Measurements from ENCODE around the gene RAB11A. TPM values are rescaled to one million over a fixed set of nuclear protein-coding genes. Genes with fewer than 3 reads are reported as not detected.
A peak's percentile ranks its signal among the peaks of the same experiment; 100 is the strongest.

Gene RAB11A
- total and polyA plus RNA-seq, 9 of the 15 experiments (the other 6 are each of a cell fraction or from before 2014, with no cell fraction given), result 129 to 369 (median 245) TPM

DNA sequence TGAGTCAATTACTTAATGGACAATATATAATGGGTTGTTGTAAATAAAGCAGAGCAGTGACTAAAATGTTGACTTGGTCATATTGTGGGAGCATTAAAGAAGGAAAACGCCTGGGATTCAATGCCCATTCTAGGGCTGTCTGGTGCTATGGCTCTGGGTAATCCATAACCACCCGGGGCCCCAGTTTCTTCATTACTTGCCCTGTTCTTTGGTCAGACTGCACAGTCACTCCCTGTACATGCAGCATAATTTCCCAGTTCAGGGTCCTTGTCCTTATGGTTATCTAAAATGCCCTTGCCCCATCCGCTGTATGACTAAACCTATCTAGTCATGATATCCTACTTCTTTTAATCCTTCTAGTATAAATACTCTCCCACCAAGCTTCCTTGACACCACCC, 49.7 kb upstream of the RAB11A start:
- Histone ChIP-seq H3K9me3 (replicated peaks; ENCODE audit: control insufficient read depth, insufficient read depth, low read depth, low read length) (no peaks in the 10 kb centered on the region), H3K4me2 (ENCODE audit: insufficient read depth, low read length) (peak overlapping the region; percentile 68), H3K79me2 (ENCODE audit: control insufficient read depth, insufficient read depth, low read length) (no peaks in the 10 kb centered on the region), H3K27ac (ENCODE audit: extremely low read depth, low read depth, low read length) (peak overlapping the region; percentile 83), H4K20me1 (replicated peaks; ENCODE audit: control insufficient read depth, insufficient read depth, low read length) (no peaks in the 10 kb centered on the region), H3K9ac (ENCODE audit: insufficient read depth in 1 of 2, low read depth in 2 of 2, low read length in 2 of 2) (peak overlapping the region in 1 of 2 experiments; percentile 70; a peak in 2 of 4 replicates), H3K27me3 (ENCODE audit: control insufficient read depth in 2 of 2, insufficient read depth in 2 of 2, low read length in 2 of 2) (no peaks in the 10 kb centered on the region), H2AFZ (ENCODE audit: low read depth, low read length) (peak overlapping the region; percentile 91), H3K4me3 (no peak overlapping the region), H3K9me1 (ENCODE audit: control insufficient read depth, insufficient read depth, low read length) (no peaks in the 10 kb centered on the region), H3K36me3 (ENCODE audit: control insufficient read depth, insufficient read depth, low read length) (no peaks in the 10 kb centered on the region), H3K4me1 (replicated peaks in 1 of 2; ENCODE audit: control insufficient read depth in 2 of 2, insufficient read depth in 2 of 2, low read length in 2 of 2) (peaks cover 17 to 36% of the 10 kb centered on the region in 2 experiments)
- WGBS (ENCODE audit: insufficient coverage, low coverage, missing lambda C conversion rate), result 0% methylated on average over 3 of the region's 3 CpGs
- in situ Hi-C loops (cut with MboI), result no loop called here
- intact Hi-C loops (cut with micrococcal nuclease), result loop anchor here (1.0 to 5.0 kb wide), 2 partner anchors 14 to 77 kb away; no protein-coding TSS in a partner anchor
- DNase-seq (ENCODE audit: extremely low read depth in 1 of 4, low spot score in 3 of 4) (peak; percentile 57 to 87 (median 70)), ATAC-seq (peak; percentile 91), FAIRE-seq (peak; percentile 92)
- BruUV-seq (replicated peaks), result no TSS peak
- POLR2A ChIA-PET, result interaction anchor here (1.4 to 1.9 kb wide), 3 partner anchors 11 to 15 kb away, joined by 3 to 6 read pairs (median 5); no protein-coding TSS in a partner anchor
- CTCF ChIA-PET (ENCODE audit: low intra/inter-chr PET ratio), result no interaction called here
- TF ChIP-seq SMARCB1 (IDR thresholded peaks at IDR 0.05; ENCODE audit: insufficient read length, low read depth) (peak; percentile 63), NELFE (IDR thresholded peaks at IDR 0.05; ENCODE audit: insufficient read depth, insufficient read length) (no peak), NCOA4 (IDR thresholded peaks at IDR 0.05; ENCODE audit: partially characterized antibody) (no peak), CREM (IDR thresholded peaks at IDR 0.05; ENCODE audit: low read depth) (peak; percentile 55), ZNF347 (CRISPR knock-in tag; IDR thresholded peaks at IDR 0.05; ENCODE audit: low read depth) (no peak), NFE2 (IDR thresholded peaks at IDR 0.05; ENCODE audit: low read depth) (peak; percentile 95), SNIP1 (IDR thresholded peaks at IDR 0.05; ENCODE audit: low read depth) (no peak), GATA2 (CRISPR knock-in tag; IDR thresholded peaks at IDR 0.05) (no peak), HDAC1 (IDR thresholded peaks at IDR 0.05) (peak in 1 of 2 experiments; percentile 57; a peak in 1 of 4 replicates), ELF2 (CRISPR knock-in tag; IDR thresholded peaks at IDR 0.05) (no peak), ZNF444 (CRISPR knock-in tag; IDR thresholded peaks at IDR 0.05) (no peak)
- TF ChIP-seq, protein P1, sequence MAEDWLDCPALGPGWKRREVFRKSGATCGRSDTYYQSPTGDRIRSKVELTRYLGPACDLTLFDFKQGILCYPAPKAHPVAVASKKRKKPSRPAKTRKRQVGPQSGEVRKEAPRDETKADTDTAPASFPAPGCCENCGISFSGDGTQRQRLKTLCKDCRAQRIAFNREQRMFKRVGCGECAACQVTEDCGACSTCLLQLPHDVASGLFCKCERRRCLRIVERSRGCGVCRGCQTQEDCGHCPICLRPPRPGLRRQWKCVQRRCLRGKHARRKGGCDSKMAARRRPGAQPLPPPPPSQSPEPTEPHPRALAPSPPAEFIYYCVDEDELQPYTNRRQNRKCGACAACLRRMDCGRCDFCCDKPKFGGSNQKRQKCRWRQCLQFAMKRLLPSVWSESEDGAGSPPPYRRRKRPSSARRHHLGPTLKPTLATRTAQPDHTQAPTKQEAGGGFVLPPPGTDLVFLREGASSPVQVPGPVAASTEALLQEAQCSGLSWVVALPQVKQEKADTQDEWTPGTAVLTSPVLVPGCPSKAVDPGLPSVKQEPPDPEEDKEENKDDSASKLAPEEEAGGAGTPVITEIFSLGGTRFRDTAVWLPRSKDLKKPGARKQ (CRISPR knock-in tag; IDR thresholded peaks at IDR 0.05), result no peak
- TF ChIP-seq, protein P2, sequence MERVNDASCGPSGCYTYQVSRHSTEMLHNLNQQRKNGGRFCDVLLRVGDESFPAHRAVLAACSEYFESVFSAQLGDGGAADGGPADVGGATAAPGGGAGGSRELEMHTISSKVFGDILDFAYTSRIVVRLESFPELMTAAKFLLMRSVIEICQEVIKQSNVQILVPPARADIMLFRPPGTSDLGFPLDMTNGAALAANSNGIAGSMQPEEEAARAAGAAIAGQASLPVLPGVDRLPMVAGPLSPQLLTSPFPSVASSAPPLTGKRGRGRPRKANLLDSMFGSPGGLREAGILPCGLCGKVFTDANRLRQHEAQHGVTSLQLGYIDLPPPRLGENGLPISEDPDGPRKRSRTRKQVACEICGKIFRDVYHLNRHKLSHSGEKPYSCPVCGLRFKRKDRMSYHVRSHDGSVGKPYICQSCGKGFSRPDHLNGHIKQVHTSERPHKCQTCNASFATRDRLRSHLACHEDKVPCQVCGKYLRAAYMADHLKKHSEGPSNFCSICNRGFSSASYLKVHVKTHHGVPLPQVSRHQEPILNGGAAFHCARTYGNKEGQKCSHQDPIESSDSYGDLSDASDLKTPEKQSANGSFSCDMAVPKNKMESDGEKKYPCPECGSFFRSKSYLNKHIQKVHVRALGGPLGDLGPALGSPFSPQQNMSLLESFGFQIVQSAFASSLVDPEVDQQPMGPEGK (CRISPR knock-in tag; IDR thresholded peaks at IDR 0.05; ENCODE audit: borderline replicate concordance), result no peak
- TF ChIP-seq, protein P3, sequence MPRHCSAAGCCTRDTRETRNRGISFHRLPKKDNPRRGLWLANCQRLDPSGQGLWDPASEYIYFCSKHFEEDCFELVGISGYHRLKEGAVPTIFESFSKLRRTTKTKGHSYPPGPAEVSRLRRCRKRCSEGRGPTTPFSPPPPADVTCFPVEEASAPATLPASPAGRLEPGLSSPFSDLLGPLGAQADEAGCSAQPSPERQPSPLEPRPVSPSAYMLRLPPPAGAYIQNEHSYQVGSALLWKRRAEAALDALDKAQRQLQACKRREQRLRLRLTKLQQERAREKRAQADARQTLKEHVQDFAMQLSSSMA (CRISPR knock-in tag; IDR thresholded peaks at IDR 0.05), result no peak
- TF ChIP-seq, protein P4, sequence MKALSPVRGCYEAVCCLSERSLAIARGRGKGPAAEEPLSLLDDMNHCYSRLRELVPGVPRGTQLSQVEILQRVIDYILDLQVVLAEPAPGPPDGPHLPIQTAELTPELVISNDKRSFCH (CRISPR knock-in tag; IDR thresholded peaks at IDR 0.05), result no peak
- TF ChIP-seq, protein P4 (tag; IDR thresholded peaks at IDR 0.05), result no peak
- TF ChIP-seq, protein P5, sequence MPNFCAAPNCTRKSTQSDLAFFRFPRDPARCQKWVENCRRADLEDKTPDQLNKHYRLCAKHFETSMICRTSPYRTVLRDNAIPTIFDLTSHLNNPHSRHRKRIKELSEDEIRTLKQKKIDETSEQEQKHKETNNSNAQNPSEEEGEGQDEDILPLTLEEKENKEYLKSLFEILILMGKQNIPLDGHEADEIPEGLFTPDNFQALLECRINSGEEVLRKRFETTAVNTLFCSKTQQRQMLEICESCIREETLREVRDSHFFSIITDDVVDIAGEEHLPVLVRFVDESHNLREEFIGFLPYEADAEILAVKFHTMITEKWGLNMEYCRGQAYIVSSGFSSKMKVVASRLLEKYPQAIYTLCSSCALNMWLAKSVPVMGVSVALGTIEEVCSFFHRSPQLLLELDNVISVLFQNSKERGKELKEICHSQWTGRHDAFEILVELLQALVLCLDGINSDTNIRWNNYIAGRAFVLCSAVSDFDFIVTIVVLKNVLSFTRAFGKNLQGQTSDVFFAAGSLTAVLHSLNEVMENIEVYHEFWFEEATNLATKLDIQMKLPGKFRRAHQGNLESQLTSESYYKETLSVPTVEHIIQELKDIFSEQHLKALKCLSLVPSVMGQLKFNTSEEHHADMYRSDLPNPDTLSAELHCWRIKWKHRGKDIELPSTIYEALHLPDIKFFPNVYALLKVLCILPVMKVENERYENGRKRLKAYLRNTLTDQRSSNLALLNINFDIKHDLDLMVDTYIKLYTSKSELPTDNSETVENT (CRISPR knock-in tag; IDR thresholded peaks at IDR 0.05), result no peak

Measured in K562 (cell line).